Muscle of arm (tissue), 12 donors: ENCODE results near the gene ARHGEF28. TPM values are rescaled to one million over a fixed set of nuclear protein-coding genes. Genes with fewer than 3 reads are reported as not detected.

Experiments used
- DNase-seq: peaks from one replicate; pipeline ENCODE4 v3.0.0-alpha.2; 2013
- polyA plus RNA-seq, 12 donors: library from polyadenylated mRNA; unstranded; fragments of 120-200 nt; gene quantifications; one replicate each; pipeline ENCODE4 v1.2.1, GENCODE V29; 2013; ENCODE audit not compliant: insufficient read length in 12 of 12

ARHGEF28 gene
- polyA plus RNA-seq, 12 donors: 2.0 to 13.4 (median 4.1) TPM; not detected in 1

DNA sequence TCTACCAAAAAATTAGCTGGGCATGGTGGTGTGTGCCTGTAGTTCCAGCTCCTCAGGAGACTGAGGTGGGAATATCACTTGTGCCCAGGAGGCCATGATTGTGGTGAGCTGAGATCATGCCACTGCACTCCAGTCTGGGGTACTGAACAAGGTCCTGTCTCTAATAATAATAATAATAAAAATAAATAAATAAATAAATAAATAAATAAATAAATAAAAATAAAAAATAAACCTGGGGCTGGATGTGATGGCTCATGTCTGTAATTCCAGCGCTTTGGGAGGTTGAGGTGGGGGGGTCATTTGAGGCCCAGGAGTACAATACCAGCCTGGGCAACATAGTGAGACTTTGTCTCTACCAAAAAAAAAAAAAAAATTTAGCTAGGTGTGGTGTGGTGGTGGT, 113.7 kb downstream of the ARHGEF28 start:
- DNase-seq: no peak

DNA sequence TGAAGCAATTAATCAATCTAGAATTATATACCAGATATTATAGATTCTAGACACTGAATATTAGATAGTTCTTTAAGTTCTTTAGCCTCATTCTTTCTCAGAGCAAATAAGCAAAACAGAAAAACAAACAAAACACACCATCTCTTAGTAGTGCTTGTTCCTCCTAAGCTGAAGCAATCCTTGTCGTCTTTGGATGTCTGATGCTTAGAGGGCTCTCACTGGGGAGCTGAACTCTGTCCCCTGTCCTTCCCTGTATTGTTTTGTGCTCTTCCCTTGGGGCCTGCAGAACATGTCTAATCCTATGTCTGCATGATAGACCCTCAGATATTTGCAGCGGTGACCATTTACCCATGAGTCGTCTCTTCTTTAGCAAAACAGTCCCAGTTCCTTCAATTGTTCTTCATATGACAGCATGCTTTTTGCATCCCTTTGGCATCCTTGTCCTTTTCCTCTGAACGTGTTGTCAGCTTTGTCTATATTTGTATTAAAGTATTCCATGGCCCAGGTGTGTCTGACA, 114.3 kb downstream of the ARHGEF28 start:
- no peak for DNase-seq

DNA sequence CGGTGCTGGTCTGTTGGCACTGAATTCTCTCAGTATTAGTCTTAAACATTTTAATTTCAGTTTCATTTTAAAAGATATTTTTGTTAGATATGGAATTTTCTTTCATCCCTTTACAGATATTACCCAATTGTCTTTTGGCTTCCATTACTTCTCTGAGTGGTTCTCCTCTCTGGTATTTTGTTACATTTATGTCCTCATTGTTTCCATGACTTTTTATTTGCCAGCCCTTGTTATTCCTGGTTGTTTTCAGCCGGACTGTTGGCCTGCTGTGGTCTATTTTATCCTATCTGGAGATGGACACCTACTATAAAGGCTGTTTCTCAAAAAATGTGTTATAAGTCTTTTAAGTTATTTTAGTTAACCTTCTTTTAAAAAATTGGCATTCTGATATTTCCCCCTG, 117.2 kb downstream of the ARHGEF28 start:
- DNase-seq: no peak

DNA sequence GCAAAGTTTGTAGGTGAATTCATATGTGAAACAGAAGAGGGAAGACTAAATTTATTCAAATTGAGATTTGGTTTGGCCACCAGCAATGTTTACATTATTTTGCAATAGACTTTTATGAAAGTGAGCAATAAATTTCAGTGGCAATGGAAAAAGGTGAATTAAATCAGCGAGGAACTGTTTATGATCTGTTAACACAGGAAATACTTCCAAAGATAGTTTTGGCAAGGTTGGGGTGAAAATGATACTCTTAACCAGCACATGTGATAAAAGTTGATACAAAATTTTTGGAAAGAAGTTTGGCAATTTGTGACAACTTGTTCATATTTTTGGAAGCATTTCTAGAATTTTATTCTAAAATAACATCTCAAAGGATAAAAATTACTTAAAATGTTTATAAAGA, 119.8 kb downstream of the ARHGEF28 start:
- DNase-seq: no peak

DNA sequence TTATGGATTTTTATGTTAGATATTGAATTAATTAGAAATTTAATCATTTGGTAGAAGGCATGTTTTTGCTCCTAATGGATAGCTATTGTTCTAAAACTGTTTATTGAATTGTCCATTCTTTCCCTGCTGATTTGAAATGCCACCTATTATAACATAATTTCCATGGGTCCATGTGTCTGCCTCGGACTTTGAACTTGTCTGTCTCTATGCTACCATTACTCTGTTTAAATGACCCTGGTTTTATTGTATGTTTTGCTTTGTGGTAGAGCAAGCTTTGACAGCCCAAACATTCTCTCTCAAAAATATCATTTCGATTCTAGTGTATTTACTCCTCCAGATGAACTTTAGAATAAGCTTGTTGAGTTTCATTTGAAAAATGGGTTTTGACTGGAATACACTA, 120.6 kb downstream of the ARHGEF28 start:
- no peak for DNase-seq

DNA sequence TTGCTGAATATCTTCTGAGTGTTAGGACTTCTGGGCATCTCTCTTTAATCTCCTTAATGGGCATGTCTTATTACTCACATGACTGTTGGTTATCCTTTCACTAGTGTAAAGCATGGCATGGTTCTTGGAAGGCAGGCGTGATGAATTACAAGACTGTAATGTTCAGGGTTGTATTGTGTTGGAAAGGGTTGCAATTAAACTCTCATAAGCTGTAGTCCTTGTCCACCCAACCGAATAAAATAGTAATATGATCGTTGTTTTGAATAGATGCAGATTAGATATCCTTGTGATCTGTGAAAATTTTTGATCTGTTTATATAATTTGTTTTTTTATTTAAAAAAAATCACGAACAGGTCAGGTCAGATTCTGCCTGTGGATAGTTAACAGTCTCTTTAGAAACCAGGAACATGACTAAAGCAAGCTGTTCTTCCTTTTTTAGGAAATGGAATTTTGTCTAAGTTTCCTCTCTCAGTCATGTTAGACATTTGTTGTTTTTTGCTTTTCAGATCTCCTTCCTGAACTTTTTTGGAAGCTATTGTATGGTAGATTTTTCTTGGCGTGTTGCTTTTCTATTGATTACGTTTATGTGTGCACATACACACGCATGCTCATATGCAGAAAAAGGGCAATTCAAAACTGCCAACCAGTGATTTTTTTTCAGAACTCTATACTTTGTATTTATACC, 121.8 kb downstream of the ARHGEF28 start:
- DNase-seq: no peak

DNA sequence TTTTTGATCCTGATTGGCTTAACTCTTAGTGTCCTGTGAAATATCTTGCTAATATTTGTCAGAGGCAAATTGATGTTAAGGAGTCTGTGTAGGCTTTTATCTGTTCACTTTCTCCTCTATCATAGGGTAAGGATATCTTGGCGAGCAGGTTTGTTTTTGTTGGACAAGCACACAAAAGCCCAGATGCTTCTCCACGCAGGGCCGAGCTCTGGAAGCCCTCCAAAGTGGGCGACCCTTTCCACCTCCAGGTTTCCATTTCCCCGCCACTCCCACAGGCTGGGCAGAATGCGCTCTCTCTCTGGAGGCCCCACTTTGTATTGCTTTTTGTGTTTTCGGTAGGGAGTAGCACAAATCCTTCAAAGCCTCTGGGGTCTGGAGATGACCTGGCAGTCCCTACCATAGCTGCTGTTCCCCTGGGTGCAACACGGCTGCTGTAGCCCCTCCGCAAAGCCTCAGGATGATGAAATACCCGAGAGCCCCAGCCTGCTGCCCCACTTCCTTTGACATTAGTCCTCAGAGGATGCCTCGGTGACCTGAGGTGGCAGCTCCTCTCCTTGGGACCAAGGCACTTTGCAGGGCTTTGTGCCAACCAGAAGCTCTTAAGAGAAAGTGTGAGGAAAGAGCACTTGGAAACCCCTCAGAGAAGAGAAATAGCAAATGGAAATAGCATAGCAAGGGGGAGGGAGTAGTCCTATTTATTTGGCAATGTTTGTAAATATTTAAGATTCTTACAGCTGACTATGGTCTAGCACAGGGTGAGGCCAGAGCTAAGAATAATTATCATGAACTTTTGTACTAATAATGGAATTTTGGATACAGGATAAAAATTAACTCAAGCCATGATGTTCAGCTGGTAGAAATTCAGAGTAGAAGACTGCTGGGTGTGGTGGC, 122.8 kb downstream of the ARHGEF28 start:
- DNase-seq: no peak

DNA sequence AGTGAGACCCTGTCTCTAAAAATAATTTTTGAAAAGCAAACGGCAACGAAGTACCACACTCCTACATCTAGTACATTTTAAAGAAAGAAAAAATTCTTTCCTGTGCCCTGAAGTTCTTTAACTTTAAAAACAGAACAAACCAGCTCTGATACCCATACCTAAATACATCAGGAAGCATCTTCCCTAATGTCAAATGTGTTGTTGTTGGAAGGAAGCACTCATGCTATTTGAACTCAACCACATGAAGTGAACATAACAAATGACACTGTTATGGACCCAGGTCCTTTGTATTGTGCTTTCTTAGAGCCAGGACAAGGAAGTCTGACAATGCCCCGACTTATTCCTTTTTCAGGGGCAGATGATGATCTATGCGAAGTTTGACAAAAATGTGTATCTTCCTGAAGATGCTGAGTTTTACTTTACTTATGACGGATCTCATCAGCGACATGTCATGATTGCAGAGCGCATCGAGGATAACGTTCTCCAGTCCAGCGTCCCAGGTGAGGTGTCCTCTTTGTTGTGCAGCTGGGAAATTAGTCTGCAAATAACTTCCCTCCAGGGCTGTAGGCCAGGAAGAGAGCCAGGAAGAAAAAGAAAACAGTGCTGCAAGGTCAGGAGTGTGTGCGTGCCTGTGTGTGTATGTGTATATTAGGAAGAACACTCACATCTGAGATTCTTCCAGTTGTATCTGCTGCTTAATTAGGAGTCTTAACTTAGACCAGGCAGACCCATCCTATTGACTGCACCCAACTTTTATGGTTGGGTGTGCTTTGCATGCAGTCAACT, 123.7 kb downstream of the ARHGEF28 start:
- no peak for DNase-seq

DNA sequence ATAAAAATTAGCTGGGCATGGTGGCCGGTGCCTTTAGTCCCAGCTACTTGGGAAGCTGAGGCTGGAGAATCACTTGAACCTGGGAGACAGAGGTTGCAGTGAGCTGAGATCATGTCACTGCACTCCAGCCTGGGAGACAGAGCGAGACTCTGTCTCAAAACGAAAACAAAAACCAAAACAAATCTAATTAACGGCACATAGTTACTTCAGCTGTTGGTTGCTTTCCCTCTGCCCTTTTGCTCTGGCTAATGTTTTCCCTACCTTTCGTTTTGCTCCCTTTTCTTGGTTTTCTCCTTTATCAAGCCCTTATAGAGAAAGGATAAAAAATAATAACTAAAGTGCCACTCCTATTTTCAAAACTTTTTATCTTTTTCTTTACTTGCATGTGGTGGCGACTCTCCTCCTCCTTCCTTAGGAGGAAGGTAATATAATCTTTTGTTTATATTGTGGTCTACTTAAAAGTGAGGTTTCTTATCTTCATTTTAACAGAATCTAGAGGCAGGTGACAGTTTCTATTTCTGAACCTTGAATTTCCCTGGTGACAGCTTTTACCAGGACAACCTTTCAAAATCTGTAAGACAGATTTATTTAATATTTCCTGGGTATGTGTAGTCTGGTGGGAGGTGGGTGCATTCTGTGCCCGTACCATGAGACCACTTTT, 125.4 kb downstream of the ARHGEF28 start:
- DNase-seq: no peak

DNA sequence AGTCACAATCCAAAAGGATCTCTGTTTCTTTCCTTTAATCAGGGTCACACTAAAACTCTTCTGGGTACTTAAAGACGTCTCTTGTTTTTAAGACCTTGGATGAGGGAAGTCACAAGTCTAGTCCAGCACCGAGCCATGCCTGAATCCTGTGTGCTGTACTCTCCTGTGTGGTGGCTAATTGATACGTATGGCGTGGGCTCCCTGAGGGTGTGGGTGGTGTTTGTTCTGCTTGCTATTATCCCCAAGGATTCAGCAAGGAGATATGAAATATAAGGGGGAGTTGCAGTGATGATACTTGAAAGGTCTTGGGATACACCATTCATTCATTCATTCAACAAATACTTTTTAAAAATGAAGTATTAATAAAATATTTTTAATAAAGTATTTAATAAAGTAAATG, 128.3 kb downstream of the ARHGEF28 start:
- DNase-seq: no peak

DNA sequence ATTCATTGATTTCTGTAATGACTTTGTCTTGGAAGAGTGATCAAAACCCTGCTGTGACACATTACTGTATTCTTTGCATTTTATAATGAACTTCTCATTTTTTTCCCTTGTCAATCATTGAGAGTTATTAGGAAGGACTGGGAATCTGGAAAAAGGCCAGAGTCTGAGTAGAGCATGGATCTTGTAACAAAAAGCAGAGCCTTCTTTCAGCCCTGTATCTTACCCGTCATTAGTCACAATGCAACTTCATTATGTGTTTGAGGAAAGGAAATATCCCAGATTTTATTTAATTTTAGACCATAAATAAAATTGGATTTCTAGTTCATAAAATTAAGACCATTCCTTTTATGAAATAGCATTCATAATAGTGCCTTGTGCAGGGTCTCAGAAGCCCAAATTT, 131.4 kb downstream of the ARHGEF28 start:
- no peak for DNase-seq

DNA sequence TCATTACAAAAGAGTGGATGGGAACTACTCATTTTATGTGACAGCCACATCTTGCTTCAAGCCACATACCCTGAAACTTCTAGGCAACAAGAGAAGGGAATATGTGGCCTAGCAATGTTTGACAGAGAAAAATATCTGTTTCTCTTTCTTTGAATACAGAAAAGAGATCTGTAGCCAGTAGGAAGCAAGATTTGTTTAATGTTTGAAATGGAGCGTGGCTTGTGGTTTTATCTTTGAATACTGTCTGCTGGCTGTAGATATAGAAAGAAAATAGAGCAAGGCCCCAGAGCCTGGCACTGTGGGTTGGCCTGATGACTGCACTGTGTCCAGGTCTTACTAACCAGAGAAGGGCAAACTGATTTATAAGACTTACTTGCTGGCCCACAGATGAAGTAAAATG, 133.8 kb downstream of the ARHGEF28 start:
- DNase-seq: no peak

DNA sequence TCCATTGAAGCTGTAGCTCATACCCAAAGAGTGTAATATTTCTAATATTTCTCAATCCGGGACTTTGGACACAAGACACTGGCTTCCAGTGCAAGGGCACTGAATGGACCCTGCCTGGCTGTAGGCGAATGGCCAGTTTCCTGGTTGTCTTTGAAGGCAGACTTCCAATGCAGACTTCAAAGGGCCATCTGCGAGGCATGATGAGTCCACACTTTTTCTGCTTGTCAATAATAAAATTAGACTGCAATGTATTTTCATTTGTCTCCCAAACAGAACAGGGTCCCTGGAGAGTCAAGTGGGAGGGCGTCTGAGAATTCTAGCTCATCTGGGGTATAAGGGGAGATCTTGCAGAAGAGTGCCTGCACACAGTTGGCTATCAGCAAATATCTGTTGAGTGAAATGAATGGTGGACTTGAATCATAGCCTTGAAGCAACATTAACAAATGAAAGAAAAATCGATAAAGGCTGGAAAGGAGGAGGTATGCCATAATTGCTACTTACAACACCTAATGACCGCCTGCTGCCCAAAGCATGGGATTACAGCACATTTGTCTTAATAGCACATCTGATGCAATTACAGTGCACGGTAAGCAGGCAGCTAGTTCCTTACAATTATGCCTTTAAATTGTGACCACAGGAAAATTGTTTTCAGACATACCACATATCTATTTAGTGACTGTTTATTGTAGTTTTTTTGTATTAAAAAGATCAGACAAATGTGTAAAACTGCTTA, 137.5 kb downstream of the ARHGEF28 start:
- no peak for DNase-seq

DNA sequence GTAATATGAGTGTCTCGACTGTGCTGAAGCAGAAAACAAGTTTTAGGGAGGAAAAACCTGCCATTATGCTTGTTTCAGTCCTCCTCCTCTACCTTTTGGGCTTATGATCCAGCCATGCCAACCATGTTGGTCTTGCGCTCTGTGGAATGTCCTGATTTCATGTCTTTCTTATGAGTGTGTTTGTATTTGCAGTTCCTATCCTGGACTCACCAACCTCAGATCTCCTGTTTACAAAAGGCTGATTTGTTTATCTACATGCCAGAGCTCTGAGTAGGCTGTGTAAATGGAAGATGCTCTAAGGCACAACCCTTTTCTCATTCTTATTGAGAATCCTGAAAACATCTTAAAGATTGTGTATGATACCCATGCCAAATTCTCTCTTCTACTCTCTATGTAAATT, 138.6 kb downstream of the ARHGEF28 start:
- DNase-seq: no peak

DNA sequence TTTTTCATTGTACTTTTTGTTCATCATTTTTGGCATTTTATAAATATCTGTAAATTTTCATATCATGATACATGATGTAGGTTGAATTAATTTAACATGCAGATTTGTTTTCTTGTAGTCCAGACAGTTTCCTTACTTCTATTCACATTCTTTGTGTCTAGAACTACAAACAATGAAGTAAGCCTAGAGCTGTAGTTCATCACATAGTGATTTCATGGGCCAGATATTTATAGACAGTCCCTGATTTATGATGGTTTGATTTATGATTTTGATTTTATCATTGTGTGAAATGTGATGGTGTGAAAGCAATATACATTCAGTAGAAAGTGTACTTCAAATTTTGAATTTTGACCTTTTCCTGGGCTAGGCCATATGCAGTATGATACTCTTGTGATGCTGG, 139.0 kb downstream of the ARHGEF28 start:
- DNase-seq: no peak

DNA sequence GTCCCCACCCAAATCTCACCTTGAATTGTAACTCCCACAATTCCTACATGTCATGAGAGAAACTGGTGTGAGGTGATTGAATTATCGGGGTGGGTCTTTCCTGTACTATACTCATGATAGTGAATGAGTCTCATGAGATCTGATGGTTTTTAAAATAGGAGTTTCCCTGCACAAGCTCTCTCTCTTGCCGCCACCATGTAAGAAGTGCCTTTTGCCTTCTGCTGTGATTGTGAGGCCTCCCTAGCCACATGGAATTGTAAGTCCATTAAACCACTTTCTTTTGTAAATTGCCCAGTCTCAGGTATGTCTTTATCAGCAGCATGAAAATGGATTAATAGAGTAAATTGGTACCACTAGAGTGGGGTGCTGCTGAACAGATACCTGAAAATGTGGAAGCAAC, 140.9 kb downstream of the ARHGEF28 start:
- no peak for DNase-seq

DNA sequence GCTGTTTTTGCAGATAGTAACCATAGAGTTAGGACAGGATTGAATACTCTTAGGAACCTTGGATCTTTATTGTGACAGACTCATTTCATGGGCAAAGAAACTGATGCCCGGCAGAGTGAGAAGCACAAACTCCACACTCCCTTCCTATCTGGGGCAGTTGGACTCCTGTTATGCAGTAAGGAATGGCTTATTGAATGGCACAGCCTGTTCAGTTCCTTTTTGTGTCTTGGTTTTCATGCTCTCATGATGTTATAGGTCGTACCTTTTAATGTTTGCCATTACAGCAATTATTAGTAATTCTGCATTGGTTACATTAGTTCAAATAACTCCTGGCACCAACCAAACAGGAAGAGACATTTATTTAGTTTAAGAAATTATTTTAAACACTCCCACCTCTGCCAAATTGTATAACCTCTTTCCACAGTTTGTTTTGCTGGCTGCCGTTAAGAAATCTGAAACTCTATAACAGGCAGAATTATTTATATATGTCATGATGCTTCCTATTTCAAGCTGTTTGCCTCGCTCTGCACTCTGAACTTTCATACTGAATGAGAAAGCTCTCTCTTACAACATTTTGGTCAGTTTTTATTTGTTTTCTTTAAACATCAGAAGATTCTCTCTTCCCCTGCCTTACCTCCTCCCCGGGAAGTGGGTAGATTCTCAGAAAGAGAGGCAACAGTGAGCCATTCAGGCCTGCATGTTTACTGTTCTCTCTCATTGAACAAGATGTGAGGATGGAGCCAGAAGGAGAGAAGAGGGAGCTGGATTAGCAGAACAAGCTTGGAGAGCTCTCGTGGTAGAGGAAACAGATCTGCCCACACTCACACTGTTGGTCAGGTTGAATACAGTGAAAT, 144.4 kb downstream of the ARHGEF28 start:
- DNase-seq: no peak

DNA sequence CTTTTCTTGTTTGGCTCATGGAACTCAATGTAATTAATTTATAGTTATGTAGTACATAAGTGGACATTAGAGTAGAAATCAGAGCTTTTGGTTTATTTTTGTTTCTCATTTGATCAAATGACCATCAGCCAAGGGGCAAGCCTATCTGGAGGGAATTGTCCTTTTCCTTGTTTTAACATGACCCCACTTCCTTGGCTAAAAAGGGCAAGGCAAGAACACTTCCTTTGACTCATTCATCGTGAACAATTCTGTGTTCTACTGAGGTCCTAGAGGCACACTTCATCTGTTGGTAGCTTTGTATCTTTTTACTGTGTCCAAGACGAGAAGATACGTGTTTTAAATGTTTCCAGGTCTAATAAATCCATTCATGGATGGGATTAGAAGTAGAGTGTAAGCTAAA, 148.9 kb downstream of the ARHGEF28 start:
- no peak for DNase-seq

DNA sequence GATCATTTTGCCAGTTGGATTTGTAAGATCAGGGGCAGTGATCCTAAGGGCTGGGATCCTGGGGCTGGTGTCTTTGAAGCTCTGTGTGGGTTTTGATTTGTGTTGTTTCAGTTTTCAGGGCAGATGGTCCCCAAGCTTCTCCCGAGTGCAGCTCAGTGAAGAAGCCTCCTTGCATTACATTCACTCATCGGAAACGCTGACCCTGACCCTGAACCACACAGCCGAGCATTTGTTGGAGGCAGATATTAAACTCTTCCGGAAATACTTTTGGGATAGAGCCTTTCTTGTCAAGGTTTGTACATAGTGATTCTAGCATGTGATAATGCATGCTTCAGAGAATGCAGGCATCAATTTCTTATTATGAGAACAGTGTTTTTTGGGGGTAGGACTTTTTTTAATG, 150.4 kb downstream of the ARHGEF28 start:
- no peak for DNase-seq

DNA sequence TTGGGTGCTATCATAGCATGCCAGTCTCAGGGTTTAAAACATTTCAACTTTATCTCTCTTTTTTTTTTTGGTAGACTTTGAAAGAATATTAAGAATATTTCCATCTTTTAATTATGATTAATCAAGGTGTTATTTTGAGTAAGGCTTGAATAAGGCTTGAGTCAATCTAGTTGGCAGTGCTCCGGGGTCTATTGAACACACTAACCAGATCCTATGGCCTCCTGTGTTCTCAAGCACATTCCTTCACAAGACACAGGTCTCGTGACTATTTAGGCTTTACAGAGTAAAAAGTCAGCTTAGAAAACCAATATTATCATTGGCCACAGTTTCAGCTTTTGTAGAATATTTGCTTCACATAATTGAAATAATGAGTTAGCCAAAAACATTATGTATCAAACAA, 151.2 kb downstream of the ARHGEF28 start:
- DNase-seq: no peak
